ENCODE data around the gene SAP130.

The SAP130 gene

DNA sequence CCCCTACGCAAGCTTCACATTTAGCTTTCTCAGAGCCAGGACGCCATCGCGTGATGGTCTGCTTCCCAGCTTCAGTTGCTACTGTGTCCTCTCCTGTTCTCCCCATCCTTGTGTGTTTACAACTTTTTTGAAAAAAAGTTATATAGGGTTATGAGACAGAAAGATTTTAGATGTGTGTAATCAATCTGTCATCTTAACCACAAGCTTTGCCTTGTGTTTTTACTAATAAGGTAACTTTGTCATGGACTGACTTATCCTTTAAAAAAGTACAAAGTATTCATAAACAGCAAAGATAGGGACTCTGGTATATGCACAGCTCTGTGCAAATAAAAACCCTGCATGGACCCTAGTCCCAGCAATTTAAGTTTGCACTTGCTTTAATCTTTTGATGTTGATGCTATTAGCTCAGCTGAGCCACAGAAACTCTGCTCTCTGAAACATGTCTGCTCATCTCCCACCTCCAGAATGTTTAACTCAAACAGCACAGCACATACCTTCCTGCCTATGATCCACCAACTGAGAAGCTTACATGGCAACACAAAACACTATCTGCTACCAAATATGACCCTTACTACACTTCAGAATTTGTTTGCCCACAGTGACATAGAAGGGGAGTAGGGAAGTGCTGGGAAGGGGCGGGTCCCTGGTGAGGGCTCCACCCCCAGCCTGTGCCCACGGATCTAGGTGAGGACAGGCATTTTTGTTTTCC is 42.7 kb downstream of the SAP130 start:
- no peak for DNase-seq (ENCODE audit: low read depth)
- TF ChIP-seq, protein P1, sequence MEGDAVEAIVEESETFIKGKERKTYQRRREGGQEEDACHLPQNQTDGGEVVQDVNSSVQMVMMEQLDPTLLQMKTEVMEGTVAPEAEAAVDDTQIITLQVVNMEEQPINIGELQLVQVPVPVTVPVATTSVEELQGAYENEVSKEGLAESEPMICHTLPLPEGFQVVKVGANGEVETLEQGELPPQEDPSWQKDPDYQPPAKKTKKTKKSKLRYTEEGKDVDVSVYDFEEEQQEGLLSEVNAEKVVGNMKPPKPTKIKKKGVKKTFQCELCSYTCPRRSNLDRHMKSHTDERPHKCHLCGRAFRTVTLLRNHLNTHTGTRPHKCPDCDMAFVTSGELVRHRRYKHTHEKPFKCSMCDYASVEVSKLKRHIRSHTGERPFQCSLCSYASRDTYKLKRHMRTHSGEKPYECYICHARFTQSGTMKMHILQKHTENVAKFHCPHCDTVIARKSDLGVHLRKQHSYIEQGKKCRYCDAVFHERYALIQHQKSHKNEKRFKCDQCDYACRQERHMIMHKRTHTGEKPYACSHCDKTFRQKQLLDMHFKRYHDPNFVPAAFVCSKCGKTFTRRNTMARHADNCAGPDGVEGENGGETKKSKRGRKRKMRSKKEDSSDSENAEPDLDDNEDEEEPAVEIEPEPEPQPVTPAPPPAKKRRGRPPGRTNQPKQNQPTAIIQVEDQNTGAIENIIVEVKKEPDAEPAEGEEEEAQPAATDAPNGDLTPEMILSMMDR (conservative IDR thresholded peaks at IDR 0.05; ENCODE audit: low read depth, low read length) = no peak
- H3K4me3 ChIP-seq (ENCODE audit: low read length) = no peak overlapping the region

DNA sequence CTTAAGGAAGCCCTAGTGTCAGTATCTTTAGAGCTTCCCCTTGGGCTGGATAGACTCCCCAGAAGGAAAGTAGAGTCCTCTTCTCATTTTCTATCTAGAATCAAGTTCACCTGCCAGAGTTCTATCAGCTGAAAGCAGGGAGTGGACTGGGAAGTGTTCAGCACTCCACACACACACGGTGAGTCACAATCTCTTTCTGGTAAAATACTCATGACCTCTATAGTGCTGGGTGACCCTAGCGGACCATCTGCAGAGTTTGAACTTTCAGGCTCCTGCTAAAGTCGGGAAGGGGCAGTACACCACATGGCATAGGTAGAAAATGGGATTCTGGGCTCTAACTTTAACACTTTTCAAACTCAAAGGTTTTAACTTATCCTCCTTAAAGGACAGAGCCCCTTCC is 43.3 kb downstream of the SAP130 start:
- DNase-seq (ENCODE audit: low read depth) = no peak
- TF ChIP-seq, protein P1 (conservative IDR thresholded peaks at IDR 0.05; ENCODE audit: low read depth, low read length) = no peak
- H3K4me3 ChIP-seq (ENCODE audit: low read length) = no peak overlapping the region

DNA sequence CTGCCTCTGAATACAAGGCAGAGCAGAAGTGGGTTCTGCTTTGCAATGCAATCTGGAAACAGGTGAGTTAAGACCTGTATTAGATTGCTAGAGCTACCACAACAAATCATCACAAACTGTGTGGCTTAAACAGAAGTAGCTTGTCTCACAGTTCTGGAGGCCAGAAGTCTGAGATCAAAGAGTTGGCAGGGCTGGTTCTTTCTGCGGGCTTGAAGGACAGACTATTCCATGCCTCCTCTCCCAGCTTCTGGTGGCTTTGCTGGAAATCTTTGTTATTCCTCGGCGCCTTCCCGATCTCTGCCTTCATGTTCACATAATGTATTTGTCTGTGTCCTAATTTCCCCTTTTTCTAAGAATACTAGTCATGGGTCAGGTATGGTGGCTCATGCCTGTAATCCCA is 58.4 kb downstream of the SAP130 start:
- no peak overlapping the region for H3K4me3 ChIP-seq (ENCODE audit: low read length)
- TF ChIP-seq, protein P1 (conservative IDR thresholded peaks at IDR 0.05; ENCODE audit: low read depth, low read length) = no peak
- no peak for DNase-seq (ENCODE audit: low read depth)

DNA sequence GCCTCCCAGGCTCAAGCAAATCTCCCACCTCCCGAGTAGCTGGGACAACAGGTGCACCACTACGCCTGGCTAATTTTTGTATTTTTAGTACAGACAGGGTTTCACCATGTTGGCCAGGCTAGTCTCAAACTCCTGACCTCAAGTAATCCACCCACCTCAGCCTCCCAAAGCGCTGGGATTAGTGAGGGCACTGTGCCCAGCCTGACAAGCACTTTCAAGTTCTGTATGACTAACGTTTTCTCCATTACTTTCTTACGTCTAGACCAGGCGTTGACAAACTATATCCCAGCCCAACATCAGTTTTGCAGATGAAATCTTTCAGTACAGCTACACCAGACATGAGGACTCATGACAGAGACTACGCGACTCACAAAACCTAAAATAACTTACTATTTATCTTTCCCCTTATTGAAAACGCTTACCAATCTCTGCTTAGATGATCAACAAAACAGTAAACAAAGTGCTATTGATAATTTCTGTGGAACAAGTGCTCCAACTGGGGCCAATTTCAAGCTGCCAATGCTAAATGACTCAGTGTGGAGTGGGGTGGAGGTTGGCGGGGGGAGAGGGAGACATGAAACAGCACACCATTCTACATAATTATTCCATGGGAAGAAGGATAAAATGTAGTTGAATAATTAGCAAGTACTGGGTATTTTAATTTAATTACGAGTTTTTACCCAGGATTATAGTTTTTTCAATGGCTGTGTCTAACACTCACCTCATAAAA is 59.1 kb downstream of the SAP130 start:
- no peak overlapping the region for H3K4me3 ChIP-seq (ENCODE audit: low read length)
- TF ChIP-seq, protein P1 (conservative IDR thresholded peaks at IDR 0.05; ENCODE audit: low read depth, low read length) = no peak
- no peak for DNase-seq (ENCODE audit: low read depth)

DNA sequence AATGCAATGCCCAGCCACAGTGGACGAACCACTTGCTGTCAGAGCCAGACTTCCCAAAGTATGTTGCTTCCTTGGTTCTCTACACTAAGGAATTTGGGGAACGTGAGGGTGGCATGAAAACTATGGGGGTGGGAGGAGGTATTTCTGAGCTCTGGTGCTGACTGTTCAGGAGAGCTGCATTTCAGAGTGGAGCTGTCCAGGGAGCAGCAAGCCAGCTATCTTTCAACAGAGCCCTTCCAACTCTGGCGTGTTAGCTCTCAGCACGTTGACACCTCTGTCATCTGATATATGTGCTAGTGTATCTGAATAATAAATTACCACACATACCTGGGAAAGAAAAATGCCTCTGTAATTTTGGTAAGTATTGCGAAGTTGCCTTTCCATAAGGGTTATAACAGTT is 66.1 kb downstream of the SAP130 start:
- no peak for DNase-seq (ENCODE audit: low read depth)
- TF ChIP-seq, protein P1 (conservative IDR thresholded peaks at IDR 0.05; ENCODE audit: low read depth, low read length) = no peak
- H3K4me3 ChIP-seq (ENCODE audit: low read length) = no peak overlapping the region

DNA sequence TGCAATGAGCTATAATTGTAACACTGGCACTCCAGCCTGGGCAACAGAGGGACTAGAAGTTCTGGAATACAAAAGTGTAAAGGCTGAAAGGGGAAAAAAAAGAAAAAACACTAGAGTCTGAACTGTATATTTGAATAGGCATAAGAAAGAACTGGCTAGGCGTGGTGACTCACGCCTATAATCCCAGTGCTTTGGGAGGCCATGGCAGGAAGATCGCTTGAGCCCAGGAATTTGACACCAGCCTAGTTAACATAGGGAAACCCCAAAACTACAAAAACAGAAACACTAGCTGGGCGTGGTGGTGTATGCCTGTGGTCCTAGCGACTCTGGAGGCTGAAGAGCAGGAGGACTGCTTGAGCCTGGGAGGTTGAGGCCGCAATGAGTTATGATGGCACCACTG is 70.6 kb downstream of the SAP130 start:
- TF ChIP-seq, protein P1 (conservative IDR thresholded peaks at IDR 0.05; ENCODE audit: low read depth, low read length) = no peak
- H3K4me3 ChIP-seq (ENCODE audit: low read length) = no peak overlapping the region
- no peak for DNase-seq (ENCODE audit: low read depth)

DNA sequence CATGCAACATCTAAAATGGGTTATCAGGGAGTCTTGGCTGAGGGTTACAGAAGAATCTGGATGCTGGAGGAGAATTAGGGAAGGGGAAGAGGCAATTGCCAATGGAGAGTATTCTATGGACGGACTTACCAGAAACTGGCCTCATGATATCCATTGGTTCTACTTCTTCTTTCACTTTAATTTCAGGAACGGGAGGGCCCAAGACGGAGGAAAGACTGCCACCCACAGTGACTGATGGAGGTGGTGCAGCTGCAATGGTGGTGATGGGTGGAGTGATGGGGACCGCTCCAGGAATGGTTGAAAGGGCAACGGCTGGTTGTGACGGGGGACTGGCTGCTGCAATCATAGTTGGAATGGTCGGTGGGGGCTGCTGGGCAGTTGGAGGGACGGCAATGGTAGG is 73.0 kb downstream of the SAP130 start:
- no peak overlapping the region for H3K4me3 ChIP-seq (ENCODE audit: low read length)
- TF ChIP-seq, protein P1 (conservative IDR thresholded peaks at IDR 0.05; ENCODE audit: low read depth, low read length) = no peak
- no peak for DNase-seq (ENCODE audit: low read depth)
